HL-60 (cell line): Measurements from ENCODE around the gene TBC1D22A.
"Not testable (repeated sequence)": the region's sequence is repeated elsewhere in the genome, so short reads cannot be mapped to it uniquely, and the experiment has no call there.

ENCODE experiments used
- DNase-seq, 2 experiments: peaks; one replicate each; pipeline ENCODE4 v3.0.0-alpha.2; 2010 to 2020; ENCODE audit warnings: low read depth in 1 of 2, low spot score in 1 of 2
- H3K27ac ChIP-seq: fragments of 250-450 bp; sonication (Bioruptor Pico); replicated peaks from 2 replicates; pipeline ENCODE4 v1.5.1; 2020; ENCODE audit warnings: mild to moderate bottlenecking, moderate library complexity
- H3K27me3 ChIP-seq: fragments of 250-450 bp; sonication (Bioruptor Pico); 2 replicates; pipeline ENCODE4 v1.5.1; 2021; ENCODE audit warnings: mild to moderate bottlenecking, moderate library complexity; ENCODE audit not compliant: insufficient read depth, poor library complexity, severe bottlenecking
- H3K4me3 ChIP-seq: replicated peaks from 2 replicates; pipeline ENCODE4 v1.5.1; 2011; ENCODE audit warnings: mild to moderate bottlenecking, control low read depth, low read length; ENCODE audit not compliant: insufficient read depth
- GABPA ChIP-seq: IDR thresholded peaks from 2 replicates; pipeline ENCODE4 v1.6.1; 2012; ENCODE audit warnings: low read depth
- POLR2AphosphoS5 ChIP-seq: IDR thresholded peaks from 2 replicates; pipeline ENCODE4 v1.6.1; 2012; ENCODE audit warnings: low read depth
- SPI1 ChIP-seq: IDR thresholded peaks from 2 replicates; pipeline ENCODE4 v1.6.1; 2012; ENCODE audit warnings: low read depth, mild to moderate bottlenecking, borderline replicate concordance
- TF ChIP-seq, protein P1 (sequence below): IDR thresholded peaks from one replicate; pipeline ENCODE4 v1.5.1; 2011; ENCODE audit warnings: low read length, control low read depth, inconsistent platforms; ENCODE audit not compliant: insufficient read depth
- TF ChIP-seq, protein P2 (sequence below): IDR thresholded peaks from 2 replicates; pipeline ENCODE4 v1.6.1; 2012; ENCODE audit warnings: low read depth; ENCODE audit not compliant: insufficient replicate concordance

TBC1D22A gene

DNA sequence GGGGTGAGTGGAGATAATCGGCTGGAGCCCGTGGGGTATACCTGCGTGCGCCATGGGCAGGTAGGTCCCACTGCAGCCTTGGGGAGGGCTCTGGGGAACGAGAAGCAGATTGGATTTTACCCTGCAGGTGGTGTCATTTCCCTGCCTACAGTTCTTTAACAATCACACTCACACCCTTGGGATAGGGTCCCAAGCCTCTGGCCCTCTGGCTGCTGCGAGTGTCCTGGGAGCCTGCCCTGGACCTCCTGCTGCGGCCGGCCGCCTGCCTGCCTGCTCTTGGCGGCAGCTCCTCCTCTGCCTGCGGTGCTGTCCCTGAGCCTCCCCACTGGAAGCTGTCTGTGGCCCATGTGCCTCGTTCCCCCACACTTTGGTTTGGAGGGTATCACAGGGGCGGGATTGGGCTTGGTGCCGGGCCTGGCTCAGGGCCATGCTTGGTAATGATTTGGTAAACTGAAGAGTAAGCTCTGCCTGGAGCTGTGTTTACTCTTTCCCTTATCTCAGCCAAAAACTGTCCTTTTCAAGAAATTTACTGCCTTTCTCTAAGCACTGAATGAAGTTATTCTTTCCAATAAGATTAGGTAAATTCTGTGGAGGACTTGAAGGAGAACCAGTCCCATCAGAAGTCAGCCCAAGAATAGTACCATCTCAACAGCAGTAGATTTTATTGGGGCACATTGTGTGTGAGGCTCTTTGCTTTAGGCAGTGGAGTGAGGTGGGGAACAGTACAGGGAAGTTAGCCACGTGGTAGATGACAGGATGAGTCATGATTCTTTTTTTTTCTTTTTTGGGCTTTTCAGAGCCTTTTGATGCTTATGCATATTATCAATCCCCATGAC is 53.7 kb downstream of the TBC1D22A start:
- TF ChIP-seq SPI1 (no peak), POLR2AphosphoS5 (no peak), GABPA (no peak)
- TF ChIP-seq, protein P1, sequence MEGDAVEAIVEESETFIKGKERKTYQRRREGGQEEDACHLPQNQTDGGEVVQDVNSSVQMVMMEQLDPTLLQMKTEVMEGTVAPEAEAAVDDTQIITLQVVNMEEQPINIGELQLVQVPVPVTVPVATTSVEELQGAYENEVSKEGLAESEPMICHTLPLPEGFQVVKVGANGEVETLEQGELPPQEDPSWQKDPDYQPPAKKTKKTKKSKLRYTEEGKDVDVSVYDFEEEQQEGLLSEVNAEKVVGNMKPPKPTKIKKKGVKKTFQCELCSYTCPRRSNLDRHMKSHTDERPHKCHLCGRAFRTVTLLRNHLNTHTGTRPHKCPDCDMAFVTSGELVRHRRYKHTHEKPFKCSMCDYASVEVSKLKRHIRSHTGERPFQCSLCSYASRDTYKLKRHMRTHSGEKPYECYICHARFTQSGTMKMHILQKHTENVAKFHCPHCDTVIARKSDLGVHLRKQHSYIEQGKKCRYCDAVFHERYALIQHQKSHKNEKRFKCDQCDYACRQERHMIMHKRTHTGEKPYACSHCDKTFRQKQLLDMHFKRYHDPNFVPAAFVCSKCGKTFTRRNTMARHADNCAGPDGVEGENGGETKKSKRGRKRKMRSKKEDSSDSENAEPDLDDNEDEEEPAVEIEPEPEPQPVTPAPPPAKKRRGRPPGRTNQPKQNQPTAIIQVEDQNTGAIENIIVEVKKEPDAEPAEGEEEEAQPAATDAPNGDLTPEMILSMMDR, result no peak
- TF ChIP-seq, protein P2, sequence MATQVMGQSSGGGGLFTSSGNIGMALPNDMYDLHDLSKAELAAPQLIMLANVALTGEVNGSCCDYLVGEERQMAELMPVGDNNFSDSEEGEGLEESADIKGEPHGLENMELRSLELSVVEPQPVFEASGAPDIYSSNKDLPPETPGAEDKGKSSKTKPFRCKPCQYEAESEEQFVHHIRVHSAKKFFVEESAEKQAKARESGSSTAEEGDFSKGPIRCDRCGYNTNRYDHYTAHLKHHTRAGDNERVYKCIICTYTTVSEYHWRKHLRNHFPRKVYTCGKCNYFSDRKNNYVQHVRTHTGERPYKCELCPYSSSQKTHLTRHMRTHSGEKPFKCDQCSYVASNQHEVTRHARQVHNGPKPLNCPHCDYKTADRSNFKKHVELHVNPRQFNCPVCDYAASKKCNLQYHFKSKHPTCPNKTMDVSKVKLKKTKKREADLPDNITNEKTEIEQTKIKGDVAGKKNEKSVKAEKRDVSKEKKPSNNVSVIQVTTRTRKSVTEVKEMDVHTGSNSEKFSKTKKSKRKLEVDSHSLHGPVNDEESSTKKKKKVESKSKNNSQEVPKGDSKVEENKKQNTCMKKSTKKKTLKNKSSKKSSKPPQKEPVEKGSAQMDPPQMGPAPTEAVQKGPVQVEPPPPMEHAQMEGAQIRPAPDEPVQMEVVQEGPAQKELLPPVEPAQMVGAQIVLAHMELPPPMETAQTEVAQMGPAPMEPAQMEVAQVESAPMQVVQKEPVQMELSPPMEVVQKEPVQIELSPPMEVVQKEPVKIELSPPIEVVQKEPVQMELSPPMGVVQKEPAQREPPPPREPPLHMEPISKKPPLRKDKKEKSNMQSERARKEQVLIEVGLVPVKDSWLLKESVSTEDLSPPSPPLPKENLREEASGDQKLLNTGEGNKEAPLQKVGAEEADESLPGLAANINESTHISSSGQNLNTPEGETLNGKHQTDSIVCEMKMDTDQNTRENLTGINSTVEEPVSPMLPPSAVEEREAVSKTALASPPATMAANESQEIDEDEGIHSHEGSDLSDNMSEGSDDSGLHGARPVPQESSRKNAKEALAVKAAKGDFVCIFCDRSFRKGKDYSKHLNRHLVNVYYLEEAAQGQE, result no peak
- Histone ChIP-seq H3K4me3 (no peak overlapping the region), H3K27me3 (no peaks in the 10 kb centered on the region), H3K27ac (no peak overlapping the region)
- DNase-seq, result peak; percentile 18 to 32

- not testable (repeated sequence) for DNase-seq, H3K4me3 ChIP-seq, H3K27me3 ChIP-seq, H3K27ac ChIP-seq
Observed at GRCh38 chr22:46817390-46817789, 54.9 kb downstream of the TBC1D22A start.

DNA sequence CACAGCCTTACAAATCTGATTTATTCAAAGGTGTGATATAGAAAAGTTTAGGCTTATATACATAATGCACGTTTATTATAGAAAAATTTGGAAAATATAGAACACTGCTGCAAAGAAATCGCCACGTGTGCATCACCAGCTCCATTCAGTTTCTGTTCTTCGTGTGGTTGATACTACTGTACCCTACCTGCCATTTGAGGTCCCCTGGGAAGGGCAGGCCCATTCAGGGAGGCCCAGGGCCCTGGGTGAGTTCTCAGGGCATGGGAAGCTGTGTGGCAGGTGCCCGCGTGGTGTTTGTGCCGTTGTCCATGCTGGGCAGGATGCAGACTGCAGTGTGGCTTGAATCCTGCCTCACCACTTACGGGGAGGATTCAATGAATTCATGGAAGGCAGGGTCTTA is 60.8 kb downstream of the TBC1D22A start:
- no peaks in the 10 kb centered on the region for H3K27me3 ChIP-seq
- DNase-seq, result no peak
- TF ChIP-seq, protein P2, result no peak
- TF ChIP-seq SPI1 (no peak), POLR2AphosphoS5 (no peak), GABPA (no peak)
- TF ChIP-seq, protein P1, result no peak
- H3K4me3 ChIP-seq, result no peak overlapping the region
- H3K27ac ChIP-seq, result no peak overlapping the region

GRCh38 chr22:46823654-46824053 is 61.2 kb downstream of the TBC1D22A start:
- no peak overlapping the region for H3K4me3 ChIP-seq

More at GRCh38 chr22:46823654-46824053, 61.2 kb downstream of the TBC1D22A start:
- TF ChIP-seq SPI1 (no peak), GABPA (no peak), POLR2AphosphoS5 (no peak)
- TF ChIP-seq, protein P1, result no peak
- TF ChIP-seq, protein P2, result no peak
- Histone ChIP-seq H3K27ac (no peak overlapping the region), H3K27me3 (no peaks in the 10 kb centered on the region)
- DNase-seq, result no peak
